ENCODE measurements around the gene CC2D2A.

CC2D2A gene

GRCh38 chr4:15469402-15470127 is at the start of gene CC2D2A:
TSS of gene CC2D2A (plus strand) at chr4:15469882. CDS start at chr4:15475933, 6,051 bp downstream.
- DNase-seq (ENCODE audit: low read depth), result no peak

DNA sequence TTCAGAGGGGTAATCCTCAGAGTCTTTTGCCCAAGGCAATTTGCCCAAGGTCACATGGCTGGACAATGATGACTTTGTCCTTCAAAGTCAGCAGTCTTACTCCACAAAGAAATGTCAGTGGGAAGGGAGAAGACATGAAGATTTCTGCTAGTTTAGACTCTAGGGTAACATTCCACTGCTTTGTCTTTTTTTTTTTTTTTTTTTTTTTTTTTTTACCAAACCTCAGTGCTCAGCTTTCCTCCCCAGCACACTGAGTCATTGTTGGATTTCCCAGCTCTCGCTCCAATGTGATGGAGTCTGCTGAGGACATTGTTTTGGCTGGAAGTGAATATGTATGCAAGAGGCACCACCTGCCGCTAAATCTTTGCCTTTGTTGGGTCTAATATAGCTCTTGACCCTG is 49.0 kb upstream of the CC2D2A start:
- DNase-seq (ENCODE audit: low read depth), result no peak

DNA sequence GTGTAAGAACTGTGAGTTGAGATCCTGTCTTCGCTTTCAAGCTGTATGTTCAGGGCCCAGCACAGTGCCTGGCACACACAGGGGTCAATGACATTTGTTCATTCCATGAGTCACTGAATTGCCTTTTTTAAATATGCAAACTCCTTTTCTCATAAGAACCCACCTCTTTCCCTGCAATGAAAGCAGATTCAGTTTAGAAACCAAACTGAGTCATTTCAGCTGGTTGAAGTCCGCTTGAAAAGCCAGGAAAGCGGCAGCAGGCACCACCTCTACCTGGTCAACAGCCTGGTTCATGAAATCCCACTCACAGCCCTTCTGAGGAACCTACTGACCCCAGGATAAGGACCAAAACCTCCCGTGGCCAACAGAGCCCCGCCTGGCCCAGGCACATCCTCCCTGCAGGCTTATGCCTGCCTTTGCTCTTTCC is 46.4 kb upstream of the CC2D2A start:
- no peak for DNase-seq (ENCODE audit: low read depth)

DNA sequence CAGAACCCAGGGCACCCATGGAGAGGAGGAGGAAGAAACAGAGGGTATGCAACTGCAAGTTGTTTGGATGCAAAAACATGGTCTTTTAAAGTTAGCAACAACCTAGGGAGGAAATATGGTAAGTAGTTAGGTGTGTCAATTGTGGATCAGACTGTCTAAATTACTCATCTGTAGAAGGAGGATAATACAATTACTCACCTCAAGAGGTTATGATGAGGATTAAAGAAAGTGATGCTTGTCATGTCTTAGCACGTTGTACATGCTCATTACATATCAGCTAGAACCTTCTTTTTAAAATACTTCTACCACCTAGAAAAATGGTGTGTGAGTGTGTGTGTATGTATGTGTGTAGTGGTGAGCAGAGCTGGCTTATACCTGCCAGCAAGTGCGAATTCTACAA is 44.2 kb upstream of the CC2D2A start:
- no peak for DNase-seq (ENCODE audit: low read depth)

DNA sequence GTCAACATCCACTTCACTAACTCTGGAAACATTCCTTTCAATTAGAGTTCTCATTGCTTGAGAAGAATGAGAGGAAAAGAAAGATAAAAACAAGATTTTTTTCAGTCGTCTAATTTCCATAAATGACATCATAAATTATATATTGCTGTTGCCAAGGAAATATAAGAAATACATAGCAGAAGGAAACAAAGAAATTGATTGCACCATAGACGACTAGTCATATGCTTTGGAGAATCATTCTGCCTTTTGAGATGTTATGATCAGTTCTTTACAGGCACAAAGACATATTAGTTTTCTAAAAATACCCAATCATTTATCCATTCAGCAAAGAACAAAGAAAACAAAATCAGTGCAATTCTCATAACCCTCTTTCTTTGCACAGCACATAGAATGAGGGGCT is 42.5 kb upstream of the CC2D2A start:
- DNase-seq (ENCODE audit: low read depth), result no peak

DNA sequence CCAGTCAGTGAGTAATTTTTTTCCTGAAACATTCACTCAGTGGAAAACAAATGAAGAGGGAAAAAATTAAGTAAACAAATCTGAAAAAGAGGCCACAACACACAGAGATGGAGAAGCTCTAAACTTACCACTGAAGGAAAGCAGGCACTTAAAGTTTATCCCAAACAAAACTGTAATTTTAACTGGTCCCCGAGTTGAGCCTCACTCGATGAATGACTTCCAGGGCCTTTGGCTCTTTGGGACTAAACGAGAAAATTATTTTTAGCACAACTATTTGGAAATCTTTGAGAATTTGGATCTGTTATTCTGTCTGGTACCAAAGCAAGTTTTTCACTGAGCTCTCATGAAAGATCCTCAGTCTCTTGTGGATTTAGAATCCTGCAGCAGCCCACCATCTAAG is 42.0 kb upstream of the CC2D2A start, which contains the start of gene C1QTNF7:
Gene C1QTNF7 (plus strand): TSS at position 333 of the 400 bp plus-strand sequence. CDS start 7,711 bp downstream, outside the sequence.
- no peak for DNase-seq (ENCODE audit: low read depth)

DNA sequence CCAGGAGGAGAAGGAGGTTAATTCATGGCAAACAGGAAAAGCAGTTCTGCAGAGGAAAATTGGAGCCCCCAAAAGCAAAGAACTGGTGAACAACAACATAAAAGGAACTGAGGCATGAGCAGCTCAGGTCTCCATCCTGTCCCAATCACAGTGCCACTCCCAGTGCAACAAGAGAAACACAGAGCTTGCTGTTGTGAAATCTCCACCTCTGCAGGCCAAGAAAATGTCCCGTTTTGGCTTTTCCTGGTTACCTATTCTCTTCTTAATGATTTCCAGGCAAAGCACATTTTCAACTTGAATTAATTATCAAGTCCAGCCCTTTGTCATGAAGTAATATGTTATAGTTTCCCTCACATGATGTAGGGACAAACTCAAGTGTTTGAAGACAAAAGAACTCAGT is 41.1 kb upstream of the CC2D2A start:
- DNase-seq (ENCODE audit: low read depth), result no peak

DNA sequence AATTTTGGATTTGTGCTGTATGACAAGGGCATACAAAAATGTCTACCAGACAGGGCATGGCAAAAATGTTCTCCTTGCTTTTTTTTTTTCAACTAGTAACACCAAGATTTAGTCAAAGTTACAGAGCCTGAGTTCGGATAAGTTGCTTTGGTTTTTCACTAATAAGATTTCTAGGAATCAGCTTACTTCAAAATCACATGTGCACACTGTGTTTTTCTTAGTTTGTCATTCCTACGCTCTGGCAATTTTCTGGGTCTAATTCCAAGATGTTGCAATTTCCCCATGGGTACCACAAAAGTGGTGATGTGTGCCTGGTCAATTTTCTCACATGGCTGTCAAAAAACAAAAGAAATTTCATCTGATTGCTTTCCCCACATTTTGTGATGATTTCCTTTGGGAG is 35.6 kb upstream of the CC2D2A start:
- no peak for DNase-seq (ENCODE audit: low read depth)

DNA sequence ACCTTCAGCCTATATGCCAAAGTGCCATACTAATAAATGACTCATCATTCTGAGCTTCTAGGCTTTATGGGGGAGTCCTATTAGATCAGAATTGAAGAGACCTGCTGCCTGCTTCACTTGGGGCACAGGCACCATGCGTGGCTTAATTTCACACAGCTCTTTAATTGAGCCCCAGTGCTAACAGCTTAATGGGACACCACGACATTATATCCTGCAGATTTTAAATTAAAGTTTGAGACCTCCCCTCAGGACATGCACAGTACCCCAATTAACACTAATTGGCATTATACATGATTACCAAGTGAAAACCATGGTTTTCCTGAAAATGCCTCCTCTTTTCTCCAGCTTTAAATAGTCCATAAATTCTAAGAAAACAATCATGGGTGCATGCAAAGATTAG is 35.0 kb upstream of the CC2D2A start:
- DNase-seq (ENCODE audit: low read depth), result no peak

- no peak for DNase-seq (ENCODE audit: low read depth)
Observed at GRCh38 chr4:15436513-15436912, 33.2 kb upstream of the CC2D2A start.

DNA sequence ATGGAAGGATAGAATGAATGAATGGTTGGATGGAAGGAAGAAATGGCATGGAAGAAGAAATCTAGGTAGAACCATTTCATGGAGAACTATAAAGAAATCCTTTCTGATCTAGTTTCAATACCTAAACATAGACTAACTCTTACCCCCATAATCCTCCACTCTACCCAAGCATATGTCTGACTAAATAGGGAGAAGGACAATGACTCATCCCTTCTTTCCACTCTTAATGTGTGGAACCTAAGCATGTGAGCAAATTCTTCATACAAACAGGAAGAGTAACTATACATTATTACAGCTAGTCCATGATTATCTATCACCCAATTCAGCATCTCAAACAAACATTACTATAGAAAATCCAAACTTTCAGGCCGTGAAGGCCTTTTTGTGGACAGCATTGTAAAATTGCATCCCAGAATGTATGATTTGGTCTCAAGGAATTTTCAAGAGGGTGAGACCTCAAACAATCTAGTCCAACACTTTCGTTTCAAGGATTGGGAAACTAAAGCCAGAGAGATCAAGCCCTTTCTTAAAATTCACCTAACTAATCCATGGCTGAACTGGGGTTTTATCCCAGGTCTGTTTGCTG is 30.6 kb upstream of the CC2D2A start:
- no peak for DNase-seq (ENCODE audit: low read depth)

DNA sequence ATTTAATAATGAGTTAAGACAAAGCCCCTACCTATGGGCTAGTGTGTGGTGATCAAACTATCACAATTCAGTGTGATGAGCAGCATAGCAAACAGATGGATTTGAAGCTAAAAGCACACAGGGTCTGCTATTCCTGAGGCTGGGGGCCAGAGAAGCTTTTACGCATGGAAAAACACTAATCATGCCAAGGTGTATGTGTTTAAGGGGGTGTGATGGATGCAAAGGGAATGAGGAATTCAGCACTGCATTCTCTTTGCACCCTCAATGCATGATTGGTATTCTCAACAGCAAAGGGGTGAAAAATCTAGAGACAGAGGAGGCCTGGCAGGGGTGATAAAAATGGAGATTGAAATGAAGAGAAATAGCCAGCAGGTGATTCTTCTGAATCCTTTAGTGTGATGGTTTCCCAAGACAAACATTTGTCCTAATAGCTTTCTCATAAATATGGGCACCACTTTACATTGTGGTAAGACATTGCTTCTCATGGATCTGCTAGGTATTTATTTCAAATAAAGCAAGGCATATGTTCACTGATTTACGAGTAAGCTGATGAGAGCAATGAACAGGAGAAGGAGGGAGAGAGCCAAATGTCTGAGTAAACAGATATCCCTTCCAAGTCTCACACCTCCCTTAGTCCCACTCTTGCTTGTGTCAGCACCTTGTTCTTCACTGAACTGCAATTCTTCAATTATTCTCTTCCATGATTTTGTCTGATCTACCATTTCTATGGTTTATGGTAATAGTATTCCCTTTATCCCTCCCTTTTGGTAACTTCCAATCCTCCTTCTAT is 26.1 kb upstream of the CC2D2A start:
- no peak for DNase-seq (ENCODE audit: low read depth)

GRCh38 chr4:15444276-15444675 is 25.4 kb upstream of the CC2D2A start:
- DNase-seq (ENCODE audit: low read depth), result no peak

- DNase-seq (ENCODE audit: low read depth), result no peak
Observed at GRCh38 chr4:15444879-15445547, 24.7 kb upstream of the CC2D2A start.

DNA sequence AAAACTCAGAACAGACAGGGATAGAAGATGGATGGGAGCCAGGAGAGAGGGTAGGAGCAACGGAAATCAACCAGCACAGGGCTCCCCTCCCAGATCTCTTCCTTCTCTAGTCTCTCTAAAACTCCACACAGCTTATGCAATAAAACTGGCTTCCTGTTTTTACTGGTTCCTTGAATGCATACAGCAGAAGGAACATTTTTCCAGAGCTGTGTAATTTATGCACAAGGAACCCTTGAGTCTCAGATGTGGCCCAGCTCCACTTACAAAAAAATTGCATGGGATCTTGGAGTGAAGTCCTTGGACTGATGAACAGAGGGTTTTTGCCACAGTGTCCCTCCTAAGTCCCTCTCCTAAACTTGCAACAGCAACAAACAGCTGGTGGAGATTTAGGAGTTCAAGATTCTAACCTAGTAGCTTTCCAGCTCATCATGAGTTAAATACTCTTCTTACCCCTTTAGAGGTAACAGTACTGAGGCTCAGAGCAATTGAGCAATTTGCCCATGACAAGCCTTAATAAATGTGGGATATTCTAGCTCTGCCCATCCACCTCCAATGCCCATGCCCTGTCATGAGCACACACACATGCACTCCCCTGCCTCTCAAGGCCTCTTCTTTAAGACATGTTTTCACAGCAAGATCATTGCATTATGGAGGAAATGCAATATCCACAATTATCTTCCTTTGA is 18.4 kb upstream of the CC2D2A start:
- DNase-seq (ENCODE audit: low read depth), result no peak

GRCh38 chr4:15451866-15452765 is 17.6 kb upstream of the CC2D2A start:
- DNase-seq (ENCODE audit: low read depth), result no peak

GRCh38 chr4:15455290-15455689 is 14.4 kb upstream of the CC2D2A start:
- DNase-seq (ENCODE audit: low read depth), result no peak

DNA sequence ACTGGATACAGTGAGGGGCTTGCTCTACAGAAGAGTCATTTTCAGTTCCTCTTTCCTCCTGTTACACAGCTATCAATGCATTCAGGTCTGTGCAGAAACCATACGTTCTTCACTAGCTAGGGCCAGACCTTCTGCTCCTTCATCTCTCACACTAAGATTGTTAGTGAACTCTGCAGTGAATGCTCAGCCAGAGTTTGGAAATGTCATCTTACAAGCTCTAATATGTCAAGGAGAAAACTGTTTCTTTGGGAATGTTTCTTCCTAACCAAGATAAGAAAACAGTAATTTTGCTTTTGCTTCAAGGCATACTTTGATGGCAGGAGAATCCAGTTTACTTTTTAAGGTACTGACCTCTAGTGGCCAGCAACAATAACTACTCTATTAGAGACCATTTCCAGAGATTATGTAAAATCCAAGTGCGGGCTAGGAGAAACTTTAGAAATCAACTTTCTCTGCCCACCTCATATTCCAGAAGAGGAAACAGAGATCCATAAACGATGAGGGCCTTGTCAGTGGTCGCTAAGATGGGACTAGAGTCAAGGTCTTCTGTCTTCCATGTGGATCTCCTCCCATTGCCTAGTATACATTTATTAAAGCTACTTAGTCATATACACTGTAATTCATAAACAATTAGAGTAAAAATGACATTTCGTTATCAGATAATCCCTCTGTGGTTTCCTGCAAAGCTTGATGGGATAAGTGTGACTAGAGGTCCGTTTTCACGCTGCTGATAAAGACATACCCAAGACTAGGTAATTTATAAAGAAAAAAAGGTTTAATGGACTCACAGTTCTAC is 12.1 kb upstream of the CC2D2A start:
- DNase-seq (ENCODE audit: low read depth), result no peak

GRCh38 chr4:15458616-15459015 is 11.1 kb upstream of the CC2D2A start:
- no peak for DNase-seq (ENCODE audit: low read depth)

GRCh38 chr4:15459706-15460105 is 10.0 kb upstream of the CC2D2A start:
- no peak for DNase-seq (ENCODE audit: low read depth)
